ENCODE data around the gene PRKCH.

Gene PRKCH

GRCh38 chr14:61321385-61322010 lies at the start of gene PRKCH:
Gene PRKCH (plus strand): TSS chr14:61321579. CDS start chr14:61322102, 523 bp downstream.
- peaks cover 0 to 4% of the 10 kb centered on the region in 2 donors for H3K9me3 Mint-ChIP-seq
- H3K27ac Mint-ChIP-seq, result peak within 1 kb of the TSS; percentile 95 to 96
- H3K4me3 Mint-ChIP-seq, result peak within 1 kb of the TSS; percentile 96 to 97
- H3K4me1 Mint-ChIP-seq, result peaks cover 16% of the 10 kb centered on the region
- H3K27me3 Mint-ChIP-seq, result no peaks in the 10 kb centered on the region
- peak; percentile 77 for ATAC-seq
- DNase-seq, result peak; percentile 79 to 87

DNA sequence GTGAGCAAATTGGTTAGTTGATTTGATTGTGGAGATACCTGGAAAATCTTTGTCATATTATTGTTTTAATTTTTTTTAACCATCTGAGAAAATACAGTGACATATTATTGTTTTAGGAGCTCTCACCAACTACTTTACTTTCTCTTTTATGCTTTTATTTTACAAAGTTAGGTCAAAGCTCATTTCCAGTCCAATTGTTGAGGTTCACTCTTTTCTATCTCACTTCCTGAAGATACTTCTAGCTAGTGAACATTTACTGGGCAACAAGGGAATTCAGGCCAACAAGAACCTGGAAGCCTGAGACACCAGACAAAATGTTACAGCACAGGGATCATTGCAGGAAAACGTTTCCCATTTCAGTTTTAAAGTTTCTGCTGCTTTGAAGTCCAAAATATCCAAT lies 44.1 kb upstream of the PRKCH start:
- Mint-ChIP-seq H3K4me3 (no peak overlapping the region), H3K4me1 (peaks cover 22% of the 10 kb centered on the region), H3K27me3 (peaks cover 28% of the 10 kb centered on the region), H3K27ac (no peak overlapping the region), H3K9me3 (no peaks in the 10 kb centered on the region)
- ATAC-seq, result no peak
- DNase-seq, result no peak

GRCh38 chr14:61277784-61278183 lies 43.6 kb upstream of the PRKCH start:
- DNase-seq (no peak), ATAC-seq (no peak)
- no peak overlapping the region for H3K27ac Mint-ChIP-seq
- H3K4me1 Mint-ChIP-seq, result peaks cover 22% of the 10 kb centered on the region
- H3K4me3 Mint-ChIP-seq, result no peak overlapping the region
- H3K9me3 Mint-ChIP-seq, result no peaks in the 10 kb centered on the region
- H3K27me3 Mint-ChIP-seq, result peaks cover 28% of the 10 kb centered on the region

GRCh38 chr14:61279082-61279481 lies 42.3 kb upstream of the PRKCH start:
- Mint-ChIP-seq H3K27ac (no peak overlapping the region), H3K27me3 (peaks cover 22% of the 10 kb centered on the region), H3K9me3 (no peaks in the 10 kb centered on the region), H3K4me1 (peaks cover 34% of the 10 kb centered on the region), H3K4me3 (peak overlapping the region in 1 of 2 donors; percentile 24)
- DNase-seq, result no peak
- ATAC-seq, result no peak

GRCh38 chr14:61280092-61280525 lies 41.3 kb upstream of the PRKCH start:
- peak; percentile 67 for ATAC-seq
- Mint-ChIP-seq H3K9me3 (no peaks in the 10 kb centered on the region), H3K27me3 (peaks cover 15% of the 10 kb centered on the region), H3K4me3 (peak overlapping the region; percentile 97 to 98), H3K4me1 (peaks cover 39% of the 10 kb centered on the region), H3K27ac (peak overlapping the region; percentile 95 to 98)
- DNase-seq, result peak in 1 of 2 donors; percentile 67

DNA sequence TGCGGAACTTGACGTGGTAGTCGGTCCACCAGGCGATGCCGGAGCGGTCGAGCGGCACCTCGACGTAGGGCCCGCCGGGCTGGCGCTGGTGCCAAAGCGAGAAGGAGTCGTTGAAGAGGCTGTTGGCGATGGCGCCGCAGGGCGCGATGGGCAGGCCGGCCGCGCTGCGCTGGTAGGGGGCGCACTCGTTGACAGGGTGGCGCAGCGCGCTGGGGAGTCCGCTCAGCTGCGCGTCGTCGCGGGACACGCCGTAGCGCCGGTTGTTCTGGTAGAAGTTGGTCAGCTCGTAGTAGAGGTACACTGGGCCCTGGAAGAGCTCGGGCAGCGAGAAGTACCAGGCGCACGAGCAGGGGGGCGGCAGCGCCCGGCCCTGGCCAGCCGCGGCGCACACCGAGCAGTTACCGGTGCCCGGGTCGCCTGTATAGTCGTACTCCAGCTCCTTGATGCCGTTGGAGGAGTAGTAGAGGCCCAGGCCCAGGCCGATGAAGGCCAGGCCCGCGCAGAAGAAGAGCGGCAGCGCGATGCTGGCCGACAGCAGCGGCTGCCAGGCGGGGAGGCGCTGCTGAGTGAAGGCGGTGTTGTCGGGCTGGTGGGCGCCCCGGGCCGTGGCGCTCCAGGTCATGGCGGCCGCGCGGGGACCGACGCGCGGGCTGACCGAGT lies 40.7 kb upstream of the PRKCH start:
- Mint-ChIP-seq H3K27me3 (peaks cover 15% of the 10 kb centered on the region), H3K9me3 (no peaks in the 10 kb centered on the region), H3K4me1 (peaks cover 44% of the 10 kb centered on the region)

DNA sequence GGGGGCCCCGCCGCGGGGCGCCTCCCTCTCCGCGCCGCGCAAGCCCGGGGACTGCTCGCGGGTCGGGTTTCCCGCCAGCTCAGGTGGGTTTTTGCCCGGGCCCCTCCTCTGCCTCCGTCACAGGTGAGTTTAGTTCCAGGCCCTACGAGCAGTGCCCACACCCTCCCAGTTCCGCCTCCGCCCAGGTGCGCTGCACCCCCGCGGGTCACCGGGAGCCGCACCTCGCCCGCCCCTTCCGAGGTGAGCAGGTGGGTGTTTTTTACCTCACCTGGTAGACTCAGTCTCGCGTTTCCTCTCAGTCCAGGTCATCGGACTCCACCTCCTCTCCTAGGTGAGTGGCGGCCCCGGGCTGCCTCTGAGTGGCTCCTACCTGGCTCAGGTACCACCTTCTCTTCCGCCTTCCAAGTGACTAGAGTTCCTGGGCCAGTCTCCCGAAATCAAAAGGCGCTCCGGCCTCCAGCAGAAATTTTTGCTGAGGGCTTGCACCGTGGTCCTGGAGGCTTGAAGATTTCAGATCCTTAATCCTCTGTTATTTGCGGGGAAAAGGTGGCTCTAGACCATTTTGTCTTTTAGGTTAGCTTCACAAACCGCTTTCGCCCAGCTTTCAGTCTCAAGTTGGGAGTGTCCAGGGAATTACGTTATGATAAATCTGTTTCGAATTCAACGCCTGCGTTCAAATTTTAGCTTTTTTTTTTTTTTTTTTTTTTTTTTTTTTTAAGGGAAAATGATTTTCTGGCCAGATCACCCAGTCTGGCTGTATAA lies 40.0 kb upstream of the PRKCH start, which contains the start of gene TMEM30B:
Gene TMEM30B (minus strand): TSS at position 153 of the 762 bp plus-strand sequence. CDS start 191 bp downstream, outside the sequence.
- Mint-ChIP-seq H3K9me3 (no peaks in the 10 kb centered on the region), H3K4me3 (peak within 1 kb of the TSS; percentile 97 to 98), H3K4me1 (peaks cover 51% of the 10 kb centered on the region), H3K27ac (peak within 1 kb of the TSS; percentile 95 to 98), H3K27me3 (peaks cover 15% of the 10 kb centered on the region)
- ATAC-seq (no peak), DNase-seq (no peak)

More for the DNA sequence above, 40.7 kb upstream of the PRKCH start:
- DNase-seq, result peak; percentile 85 to 87
- Mint-ChIP-seq H3K4me3 (peak overlapping the region; percentile 97 to 98), H3K27ac (peak overlapping the region; percentile 95 to 98)
- ATAC-seq, result peak; percentile 92

- Mint-ChIP-seq H3K4me1 (peaks cover 54% of the 10 kb centered on the region), H3K9me3 (no peaks in the 10 kb centered on the region), H3K27me3 (peaks cover 15% of the 10 kb centered on the region), H3K27ac (no peak overlapping the region), H3K4me3 (peak overlapping the region; percentile 81 to 98)
- DNase-seq (no peak), ATAC-seq (no peak)
Observed at GRCh38 chr14:61281948-61282275, 39.5 kb upstream of the PRKCH start.

DNA sequence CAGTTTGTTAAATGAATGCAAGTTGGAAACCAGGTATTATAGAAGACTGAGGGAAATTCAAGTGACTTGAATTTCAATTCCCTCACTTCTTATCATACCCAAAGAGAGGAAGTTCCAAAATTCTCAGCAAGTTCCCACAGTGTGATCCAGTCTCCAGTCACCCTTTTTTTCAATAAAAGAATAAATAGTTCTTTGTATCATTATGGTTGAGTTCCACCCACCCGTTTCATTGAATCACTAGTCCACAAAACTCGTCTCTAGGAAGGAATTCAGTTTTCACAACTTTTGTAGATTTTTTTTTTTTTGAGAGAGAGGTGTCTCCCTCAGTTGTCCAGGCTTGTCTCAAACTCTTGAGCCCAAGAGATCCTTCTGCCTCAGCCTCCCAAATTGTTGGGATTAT lies 38.6 kb upstream of the PRKCH start:
- H3K9me3 Mint-ChIP-seq, result no peaks in the 10 kb centered on the region

GRCh38 chr14:61284001-61284400 lies 37.4 kb upstream of the PRKCH start:
- no peak overlapping the region for H3K27ac Mint-ChIP-seq
- peak overlapping the region in 1 of 2 donors; percentile 4 for H3K4me3 Mint-ChIP-seq
- no peak for ATAC-seq
- no peaks in the 10 kb centered on the region for H3K9me3 Mint-ChIP-seq
- peaks cover 49% of the 10 kb centered on the region for H3K4me1 Mint-ChIP-seq
- peaks cover 12% of the 10 kb centered on the region for H3K27me3 Mint-ChIP-seq
- peak in 1 of 2 donors; percentile 22 for DNase-seq

More for the DNA sequence above, 38.6 kb upstream of the PRKCH start:
- Mint-ChIP-seq H3K4me3 (no peak overlapping the region), H3K27me3 (peaks cover 15% of the 10 kb centered on the region), H3K4me1 (peaks cover 54% of the 10 kb centered on the region), H3K27ac (no peak overlapping the region)
- no peak for DNase-seq
- no peak for ATAC-seq

- no peaks in the 10 kb centered on the region for H3K27me3 Mint-ChIP-seq
- ATAC-seq (no peak), DNase-seq (no peak)
- H3K4me1 Mint-ChIP-seq, result peaks cover 36% of the 10 kb centered on the region
- no peak overlapping the region for H3K27ac Mint-ChIP-seq
- H3K9me3 Mint-ChIP-seq, result no peaks in the 10 kb centered on the region
- H3K4me3 Mint-ChIP-seq, result no peak overlapping the region
Observed at GRCh38 chr14:61285364-61285763, 36.0 kb upstream of the PRKCH start.

DNA sequence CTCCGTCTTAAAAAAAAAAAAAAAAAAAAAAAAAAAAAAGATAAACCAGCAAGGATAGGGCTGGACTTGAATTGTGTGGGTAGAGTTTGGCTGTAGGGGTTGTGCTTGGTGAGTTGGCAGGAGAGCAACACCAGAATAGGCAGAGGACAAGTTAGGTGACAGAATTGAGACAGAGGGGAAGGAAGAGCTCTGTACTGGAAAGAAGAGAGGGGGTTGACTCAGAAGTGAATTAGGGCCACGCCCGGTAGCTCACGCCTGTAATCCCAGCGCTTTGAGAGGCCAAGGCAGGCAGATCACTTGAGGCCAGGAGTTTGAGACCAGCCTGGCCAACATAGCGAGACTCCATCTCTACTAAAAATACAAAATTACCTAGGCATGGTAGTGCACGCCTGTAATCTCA lies 34.2 kb upstream of the PRKCH start:
- H3K4me3 Mint-ChIP-seq, result no peak overlapping the region
- ATAC-seq (no peak), DNase-seq (no peak)
- no peaks in the 10 kb centered on the region for H3K9me3 Mint-ChIP-seq
- no peaks in the 10 kb centered on the region for H3K27me3 Mint-ChIP-seq
- H3K4me1 Mint-ChIP-seq, result peaks cover 32% of the 10 kb centered on the region
- no peak overlapping the region for H3K27ac Mint-ChIP-seq

DNA sequence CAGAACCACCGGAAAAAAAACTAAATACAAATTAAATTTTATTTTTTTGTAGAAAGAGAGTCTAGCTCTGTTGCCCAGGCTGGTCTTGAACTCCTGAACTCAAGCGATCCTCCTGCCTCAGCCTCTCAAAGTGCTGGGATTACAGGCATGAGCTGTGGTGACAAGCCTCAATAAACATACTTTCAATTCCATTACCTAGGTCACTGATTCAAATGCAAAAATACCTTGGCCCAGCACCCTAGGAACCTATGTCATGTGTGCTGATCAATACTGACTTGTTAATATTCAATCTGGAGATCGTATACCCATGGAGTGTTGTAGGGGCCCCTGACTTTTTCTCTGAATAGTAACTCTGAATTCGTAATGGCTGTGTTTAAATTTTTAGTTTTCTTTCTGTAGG lies 33.2 kb upstream of the PRKCH start:
- Mint-ChIP-seq H3K27ac (no peak overlapping the region), H3K4me1 (peaks cover 34% of the 10 kb centered on the region), H3K27me3 (no peaks in the 10 kb centered on the region), H3K9me3 (no peaks in the 10 kb centered on the region), H3K4me3 (no peak overlapping the region)
- no peak for DNase-seq
- ATAC-seq, result no peak

DNA sequence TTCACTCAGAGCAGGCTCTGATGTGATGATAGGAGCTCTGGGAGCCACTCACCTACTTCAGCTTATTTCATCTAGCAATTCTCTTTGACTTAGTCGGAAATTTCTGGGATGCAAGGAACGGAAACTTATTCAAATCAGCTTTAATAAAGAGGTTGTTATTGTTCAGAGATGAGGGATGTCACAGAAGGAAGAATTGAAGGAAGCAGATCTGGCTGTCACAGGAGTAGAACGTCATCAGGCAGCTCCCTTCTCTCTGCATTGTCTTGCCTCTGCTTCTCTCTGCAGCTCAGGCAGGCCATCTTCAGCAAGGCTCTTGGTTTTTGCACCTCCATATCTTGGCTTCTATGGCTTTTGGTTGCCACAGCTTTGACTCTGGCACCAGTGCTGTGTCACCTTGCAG lies 32.7 kb upstream of the PRKCH start:
- no peak overlapping the region for H3K4me3 Mint-ChIP-seq
- H3K27me3 Mint-ChIP-seq, result no peaks in the 10 kb centered on the region
- DNase-seq (no peak), ATAC-seq (no peak)
- no peaks in the 10 kb centered on the region for H3K9me3 Mint-ChIP-seq
- H3K4me1 Mint-ChIP-seq, result peaks cover 31% of the 10 kb centered on the region
- H3K27ac Mint-ChIP-seq, result peak overlapping the region in 1 of 2 donors; percentile 54

- H3K27ac Mint-ChIP-seq, result no peak overlapping the region
- DNase-seq (no peak), ATAC-seq (no peak)
- H3K9me3 Mint-ChIP-seq, result no peaks in the 10 kb centered on the region
- H3K27me3 Mint-ChIP-seq, result no peaks in the 10 kb centered on the region
- H3K4me3 Mint-ChIP-seq, result no peak overlapping the region
- peaks cover 21% of the 10 kb centered on the region for H3K4me1 Mint-ChIP-seq
Observed at GRCh38 chr14:61290701-61291100, 30.7 kb upstream of the PRKCH start.

- no peak for DNase-seq
- H3K9me3 Mint-ChIP-seq, result no peaks in the 10 kb centered on the region
- ATAC-seq, result no peak
- peak overlapping the region; percentile 71 to 82 for H3K27ac Mint-ChIP-seq
- H3K4me1 Mint-ChIP-seq, result peaks cover 63% of the 10 kb centered on the region
- peak overlapping the region; percentile 68 to 76 for H3K4me3 Mint-ChIP-seq
- no peaks in the 10 kb centered on the region for H3K27me3 Mint-ChIP-seq
Observed at GRCh38 chr14:61296151-61296550, 25.2 kb upstream of the PRKCH start.
